HepG2 (cell line): Measurements from ENCODE around the gene SMURF2. TPM values are rescaled to one million over a fixed set of nuclear protein-coding genes. Genes with fewer than 3 reads are reported as not detected.

ENCODE experiments used
- JUN ChIP-seq: sonication (generic); formaldehyde crosslinking; IDR thresholded peaks from 2 replicates; pipeline ENCODE4 v1.4.0; 2020; ENCODE audit warnings: mild to moderate bottlenecking, missing genetic modification reagents
- KDM1A ChIP-seq: IDR thresholded peaks from 2 replicates; pipeline ENCODE4 v1.6.1; 2016; ENCODE audit warnings: missing compliant biosample characterization
- KLF13 ChIP-seq: sonication (generic); formaldehyde crosslinking; IDR thresholded peaks from 2 replicates; pipeline ENCODE4 v1.4.0; 2020; ENCODE audit warnings: mild to moderate bottlenecking, missing genetic modification reagents
- PPARG ChIP-seq: conservative IDR thresholded peaks from 2 replicates; pipeline ENCODE4 v1.6.1; 2016; ENCODE audit warnings: missing biosample characterization, missing genetic modification reagents
- REST ChIP-seq, 2 experiments: IDR thresholded peaks; 2 replicates each; pipeline ENCODE4 v1.6.1; 2011 to 2012; ENCODE audit warnings: low read length in 2 of 2, borderline replicate concordance in 1 of 2, low read depth in 1 of 2, mild to moderate bottlenecking in 1 of 2, moderate library complexity in 1 of 2
- SNAPC4 ChIP-seq: sonication (generic); formaldehyde crosslinking; IDR thresholded peaks from 2 replicates; pipeline ENCODE4 v1.4.0; 2020; ENCODE audit warnings: mild to moderate bottlenecking, missing genetic modification reagents
- UBTF ChIP-seq: sonication (generic); formaldehyde crosslinking; IDR thresholded peaks from 2 replicates; pipeline ENCODE4 v1.4.0; 2020; ENCODE audit warnings: mild to moderate bottlenecking, missing genetic modification reagents
- ZBED4 ChIP-seq: sonication (generic); formaldehyde crosslinking; IDR thresholded peaks from 2 replicates; pipeline ENCODE4 v1.4.0; 2020; ENCODE audit warnings: missing genetic modification reagents, borderline replicate concordance
- ZNF567 ChIP-seq: sonication (generic); formaldehyde crosslinking; IDR thresholded peaks from 2 replicates; pipeline ENCODE4 v1.8.1; 2023; ENCODE audit warnings: mild to moderate bottlenecking, missing genetic modification reagents, borderline replicate concordance
- ZNF616 ChIP-seq: sonication (generic); formaldehyde crosslinking; IDR thresholded peaks from 2 replicates; pipeline ENCODE4 v1.5.0; 2020; ENCODE audit warnings: low read depth, mild to moderate bottlenecking, missing genetic modification reagents
- polyA plus RNA-seq, 8 experiments: library from polyadenylated mRNA; depleted of rRNA in 3 of 8; stranded (reverse) in 7 of 8; unstranded in 1 of 8; fragments of >200 nt; fragmentation: Illumina TruSeq in 4 of 8; extraction: Trizol in 4 of 8; gene quantifications; 2 replicates each; pipeline versions ENCODE4 v1.2.1 to v1.2.3, GENCODE V29; 2011 to 2016; ENCODE audit warnings: low read depth in 4 of 8, missing spikeins in 1 of 8, mixed read lengths in 1 of 8; ENCODE audit not compliant: insufficient read depth in 1 of 8
- total RNA-seq, 5 experiments: library from RNA; depleted of rRNA; stranded (reverse); fragments of >200 nt; fragmentation: Illumina TruSeq; extraction: Trizol; gene quantifications; 2 replicates each; pipeline ENCODE4 v1.2.3, GENCODE V29; 2016; ENCODE audit warnings: low read depth in 1 of 5

Gene SMURF2
- total and polyA plus RNA-seq, 2 of the 13 experiments (the other 11 are each of a cell fraction or from before 2014, with no cell fraction given), result 14.9 to 24.3 TPM

- no peak for TF ChIP-seq SNAPC4 (CRISPR knock-in tag)
- TF ChIP-seq KLF13, result no peak
- no peak for TF ChIP-seq ZNF616 (CRISPR knock-in tag)
- TF ChIP-seq ZBED4 (CRISPR knock-in tag), result 0 out of 2 replicates have a peak, but pooled peaks have one; percentile 6
- peak in 1 of 2 experiments; percentile 58; a peak in 1 of 4 replicates for TF ChIP-seq REST (IDR thresholded peaks at IDR 0.05; ENCODE audit: borderline replicate concordance in 1 of 2, low read depth in 1 of 2, low read length in 2 of 2)
- TF ChIP-seq KDM1A, result no peak
- no peak; the same call in 1 of the 2 replicates for TF ChIP-seq PPARG (CRISPR knock-in tag)
- TF ChIP-seq ZNF567 (CRISPR knock-in tag), result no peak
- TF ChIP-seq JUN (CRISPR knock-in tag), result no peak
- TF ChIP-seq UBTF (CRISPR knock-in tag), result no peak; the same call in none of the 2 replicates
Measured at GRCh38 chr17:64505340-64506200, 156.5 kb downstream of the SMURF2 start (continued).
